ENCODE data around the gene FLT3LG.
A peak's percentile ranks its signal among the peaks of the same experiment; 100 is the strongest.

The FLT3LG gene

DNA sequence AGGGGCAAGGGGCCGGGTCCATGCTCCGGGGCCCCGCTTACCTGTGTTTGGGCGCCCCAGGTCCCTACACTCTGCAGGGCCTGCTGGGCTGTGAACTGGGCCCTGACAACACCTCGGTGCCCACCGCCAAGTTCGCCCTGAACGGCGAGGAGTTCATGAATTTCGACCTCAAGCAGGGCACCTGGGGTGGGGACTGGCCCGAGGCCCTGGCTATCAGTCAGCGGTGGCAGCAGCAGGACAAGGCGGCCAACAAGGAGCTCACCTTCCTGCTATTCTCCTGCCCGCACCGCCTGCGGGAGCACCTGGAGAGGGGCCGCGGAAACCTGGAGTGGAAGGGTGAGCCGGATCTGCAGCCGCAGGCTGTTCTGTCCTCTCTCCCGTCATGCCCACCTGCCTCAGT lies 40.1 kb downstream of the FLT3LG start:
- no peak for DNase-seq (ENCODE audit: low read depth)

DNA sequence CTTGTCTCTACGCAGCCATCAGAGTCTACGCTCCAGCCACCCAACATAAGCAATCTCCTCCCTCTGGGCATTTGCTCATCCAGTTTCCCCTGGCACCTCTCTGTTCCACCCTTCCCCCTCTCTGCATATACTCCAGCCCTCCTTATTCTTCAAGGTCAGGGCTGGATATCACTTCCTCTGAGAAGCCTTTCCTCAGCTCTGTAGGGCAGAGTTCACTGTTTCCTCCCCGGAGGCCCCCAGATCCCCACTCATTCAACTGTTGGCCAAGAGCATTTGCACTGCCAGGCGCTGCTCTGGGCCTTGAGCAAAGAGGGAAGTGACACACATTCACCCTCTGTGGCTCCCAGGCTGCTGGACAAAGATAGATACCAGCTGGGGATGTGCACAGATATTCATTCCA lies 41.8 kb downstream of the FLT3LG start:
- no peak for DNase-seq (ENCODE audit: low read depth)

DNA sequence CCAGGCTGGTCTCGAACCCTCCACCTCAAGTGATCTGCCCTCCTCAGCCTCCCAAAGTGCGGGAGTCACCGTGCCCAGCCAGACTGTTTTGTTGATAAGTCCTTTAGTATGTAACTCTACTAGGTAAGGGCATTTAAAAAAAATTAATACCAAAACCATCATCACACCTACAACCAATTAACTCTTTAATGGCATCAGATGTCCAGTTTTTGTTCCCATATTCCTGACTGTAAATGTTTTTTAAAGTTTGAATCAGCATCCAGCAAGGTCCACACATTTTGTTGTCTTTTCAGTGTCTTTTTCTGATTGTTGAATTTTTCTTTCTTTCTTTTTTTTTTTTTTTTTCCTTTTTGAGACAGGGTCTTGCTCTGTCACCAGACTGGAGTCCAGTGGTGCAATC lies 44.0 kb downstream of the FLT3LG start:
- no peak for DNase-seq (ENCODE audit: low read depth)

DNA sequence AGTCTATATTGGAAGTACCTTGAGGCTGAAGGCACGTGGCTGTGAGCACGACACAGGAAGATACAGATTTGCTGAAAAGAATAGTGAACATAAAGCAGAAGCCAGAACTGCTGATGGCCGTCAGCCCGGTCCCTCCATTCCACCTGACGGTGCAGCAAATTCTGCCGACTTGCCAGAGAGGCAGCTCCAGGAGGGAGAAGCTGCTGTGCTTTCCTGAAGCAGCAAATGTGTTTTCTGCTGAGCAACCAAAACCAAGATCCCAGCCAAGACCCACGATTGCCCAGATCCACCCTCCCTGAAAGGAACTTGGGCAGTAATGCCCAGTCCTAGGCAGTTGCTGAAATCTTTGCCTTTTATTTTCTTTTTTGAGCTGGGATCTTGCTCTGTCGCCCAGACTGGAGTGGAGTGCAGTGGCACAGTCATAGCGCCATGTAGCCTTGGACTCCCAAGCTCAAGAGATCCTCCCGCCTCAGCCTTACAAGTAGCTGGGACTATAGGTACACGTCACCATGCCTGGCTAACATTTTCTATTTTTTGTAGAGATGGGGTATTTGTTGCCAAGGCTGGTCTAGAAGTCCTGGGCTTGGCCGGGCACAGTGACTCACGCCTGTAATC lies 46.8 kb downstream of the FLT3LG start:
- no peak for DNase-seq (ENCODE audit: low read depth)

DNA sequence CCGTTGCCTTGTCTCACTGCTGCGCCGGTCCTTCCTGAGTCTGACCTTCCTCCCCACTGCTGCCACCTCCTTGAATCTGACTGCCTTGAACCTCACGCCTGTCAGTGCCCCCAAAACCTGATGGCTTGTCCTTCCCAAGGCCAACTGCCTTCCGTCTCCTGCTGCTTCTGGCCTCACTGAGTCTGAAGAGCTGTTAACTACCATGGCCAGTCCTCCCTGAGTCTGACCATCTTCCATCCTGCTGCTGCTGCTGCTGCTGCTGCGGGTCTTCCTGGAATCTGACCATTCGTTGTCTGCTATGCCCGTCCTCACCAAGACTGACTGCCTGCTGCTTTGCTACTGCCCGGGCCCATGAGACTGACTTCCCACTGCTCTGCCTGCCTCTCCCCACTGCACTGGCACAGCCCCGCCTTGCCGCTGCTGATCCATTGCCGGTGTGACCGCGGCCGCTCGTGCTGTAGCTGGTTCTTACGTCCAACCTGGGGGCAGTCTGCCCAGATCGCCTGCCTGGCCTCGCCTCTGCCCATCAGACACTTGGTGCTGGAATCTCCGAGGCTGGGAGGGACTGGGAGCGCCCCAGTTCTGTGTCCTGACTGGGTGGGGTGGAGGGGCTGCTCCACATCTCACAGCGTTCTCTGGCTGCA lies 50.9 kb downstream of the FLT3LG start:
- DNase-seq (ENCODE audit: low read depth), result no peak

DNA sequence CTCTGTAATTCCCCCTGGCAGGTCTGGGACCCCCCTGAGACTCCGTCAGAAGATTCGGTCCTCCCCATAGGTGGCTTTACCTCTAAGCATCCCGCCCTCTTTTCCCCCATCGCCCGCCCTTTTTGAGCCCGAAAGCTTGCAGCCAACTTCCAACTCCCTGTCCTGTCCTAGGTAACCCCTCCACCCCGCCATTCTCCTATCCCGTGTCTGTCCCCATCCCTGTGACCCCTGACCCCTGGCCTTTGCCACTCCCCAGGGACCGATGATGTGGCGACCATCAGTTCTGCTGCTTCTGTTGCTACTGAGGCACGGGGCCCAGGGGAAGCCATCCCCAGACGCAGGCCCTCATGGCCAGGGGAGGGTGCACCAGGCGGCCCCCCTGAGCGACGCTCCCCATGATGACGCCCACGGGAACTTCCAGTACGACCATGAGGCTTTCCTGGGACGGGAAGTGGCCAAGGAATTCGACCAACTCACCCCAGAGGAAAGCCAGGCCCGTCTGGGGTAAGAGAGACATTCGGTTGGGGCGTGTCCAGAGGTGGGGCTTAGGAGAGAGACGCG lies 54.3 kb downstream of the FLT3LG start:
- DNase-seq (ENCODE audit: low read depth), result no peak

DNA sequence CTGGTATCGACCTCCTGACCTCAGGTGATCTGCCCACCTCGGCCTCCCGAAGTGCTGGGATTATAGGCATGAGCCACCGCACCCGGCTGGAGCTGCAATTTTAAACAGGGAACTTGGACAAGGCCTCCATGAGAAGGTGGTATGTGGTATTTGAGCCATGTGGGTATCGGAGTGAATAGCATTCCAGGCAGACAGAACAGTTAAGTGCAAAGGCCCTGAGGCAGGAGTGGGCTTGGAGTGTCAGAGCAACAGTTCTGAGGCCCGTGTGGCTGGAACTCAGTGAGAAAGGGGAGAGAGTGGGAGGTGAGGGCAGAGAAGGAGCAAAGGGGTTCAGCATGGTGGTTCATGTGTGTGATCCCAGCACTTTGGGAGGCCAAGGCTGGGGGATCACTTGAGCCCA lies 56.7 kb downstream of the FLT3LG start:
- DNase-seq (ENCODE audit: low read depth), result no peak

DNA sequence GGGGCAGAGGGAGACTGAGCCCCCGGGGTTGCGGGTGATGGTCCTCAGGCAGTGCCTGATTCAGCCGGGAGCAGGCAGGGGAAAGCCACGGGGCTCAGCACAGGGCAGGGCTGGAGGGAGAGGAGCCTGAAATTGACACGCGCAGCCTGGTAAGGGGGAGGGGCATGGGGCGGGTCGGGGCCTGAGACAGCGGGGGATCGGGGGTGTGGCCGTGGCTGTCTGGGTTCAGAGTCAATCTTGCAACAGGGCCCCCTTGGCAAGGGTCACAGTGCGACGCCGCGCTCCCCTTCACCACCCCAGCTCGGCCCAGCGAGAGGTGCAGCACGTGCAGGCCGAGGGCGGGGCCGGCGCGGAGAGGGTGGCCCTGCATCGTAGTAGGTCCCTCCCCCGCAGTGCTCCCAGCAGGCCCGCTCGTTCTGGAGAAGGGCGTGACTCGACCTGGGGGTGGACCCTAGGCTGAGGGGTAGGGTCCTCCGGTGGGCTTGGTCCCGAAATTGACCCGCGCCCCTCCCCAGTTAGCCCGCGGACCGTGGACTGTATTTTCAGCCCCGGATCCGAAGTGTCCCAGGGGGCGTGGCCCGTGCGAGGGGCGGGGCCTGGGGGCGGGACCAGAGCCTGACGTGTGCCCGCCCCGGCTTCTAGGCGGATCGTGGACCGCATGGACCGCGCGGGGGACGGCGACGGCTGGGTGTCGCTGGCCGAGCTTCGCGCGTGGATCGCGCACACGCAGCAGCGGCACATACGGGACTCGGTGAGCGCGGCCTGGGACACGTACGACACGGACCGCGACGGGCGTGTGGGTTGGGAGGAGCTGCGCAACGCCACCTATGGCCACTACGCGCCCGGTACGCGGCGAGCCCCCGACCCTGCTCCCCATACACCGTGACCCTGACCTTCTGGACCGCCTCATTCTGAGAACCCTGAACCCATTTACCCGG lies 59.8 kb downstream of the FLT3LG start:
- peak; percentile 70 for DNase-seq (ENCODE audit: low read depth)

DNA sequence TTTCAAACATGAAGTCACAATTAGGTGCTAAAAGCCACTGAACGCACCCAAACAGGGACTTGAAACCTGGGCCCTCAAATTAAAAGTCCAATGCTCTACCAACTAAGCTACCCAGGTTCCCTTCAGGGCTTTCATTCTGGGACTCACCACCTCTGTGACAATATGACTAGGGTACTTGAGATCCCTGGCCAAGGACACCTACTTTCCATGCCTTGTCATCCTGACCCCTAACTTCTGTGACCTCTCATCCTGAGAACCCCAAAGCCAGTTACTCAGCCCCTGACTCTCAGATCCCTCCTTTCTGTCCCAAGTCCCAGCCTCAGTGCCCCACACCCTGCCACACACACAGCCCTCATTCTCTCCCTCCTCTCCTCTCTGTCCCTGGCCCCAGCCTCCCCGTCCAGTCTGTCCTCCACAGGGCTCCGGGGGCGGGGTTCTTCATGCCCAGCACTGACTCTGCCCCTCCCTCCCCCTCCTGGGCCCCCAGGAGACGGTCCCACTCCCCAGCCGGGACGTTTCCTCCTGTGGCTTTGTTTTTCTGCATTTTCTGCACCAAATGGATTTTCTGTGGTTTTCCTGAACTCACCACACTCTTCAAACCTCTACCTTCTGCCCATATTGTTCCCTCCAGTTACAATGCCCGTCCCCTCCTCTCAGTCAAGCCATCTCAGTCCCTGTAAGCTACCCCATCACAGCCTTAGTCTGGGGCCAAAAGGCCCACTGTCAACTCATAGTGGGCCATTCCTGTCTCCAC lies 60.8 kb downstream of the FLT3LG start:
- no peak for DNase-seq (ENCODE audit: low read depth)
